ENCODE results near the gene NTSR1. TPM values are rescaled to one million over a fixed set of nuclear protein-coding genes. Genes with fewer than 3 reads are reported as not detected.

The NTSR1 gene
- total and polyA plus RNA-seq, 4 donors: 0.03 to 0.33 (median 0.08) TPM; not detected in 1

DNA sequence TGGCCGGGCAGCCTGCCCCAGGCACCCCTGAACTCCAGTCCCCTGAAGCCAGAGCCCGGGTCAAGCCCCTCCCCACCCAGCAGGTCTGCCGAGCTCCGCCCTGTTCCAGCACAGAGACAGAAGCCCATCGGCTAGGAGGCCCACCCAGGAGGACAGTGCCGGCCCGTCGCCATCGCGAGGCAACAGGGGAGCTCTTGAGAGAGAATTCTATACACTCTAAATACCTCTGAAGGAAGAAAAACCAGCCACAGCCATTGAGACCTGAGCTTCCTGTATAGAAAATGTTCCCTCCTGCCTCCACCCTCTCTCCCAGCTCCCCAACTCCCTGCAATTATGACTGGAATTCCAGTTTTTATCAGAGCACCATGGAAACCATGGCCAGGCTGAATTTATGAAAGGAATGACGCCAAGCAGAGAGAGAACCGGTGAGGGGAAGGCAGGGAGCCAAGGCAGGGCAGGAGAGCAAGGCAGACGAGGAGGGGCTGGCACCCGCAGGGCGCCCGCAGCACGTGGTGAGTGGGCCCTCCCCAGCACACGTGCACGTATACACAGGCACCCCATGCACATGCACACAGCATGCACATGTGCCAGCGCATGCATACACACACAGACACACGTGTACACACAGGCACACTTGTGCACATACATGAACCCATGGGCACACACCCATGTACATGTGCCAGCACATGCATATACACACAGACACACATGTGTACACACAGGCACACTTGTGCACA lies 60.1 kb downstream of the NTSR1 start:
- Histone ChIP-seq H3K27ac (ENCODE audit: low read depth in 1 of 2, low read length in 2 of 2) (no peak overlapping the region), H3K4me1 (ENCODE audit: control insufficient read depth in 4 of 4, insufficient read depth in 4 of 4, low read length in 3 of 4) (peaks cover 21 to 50% (median 37%) of the 10 kb centered on the region in 4 donors), H3K36me3 (ENCODE audit: control insufficient read depth in 4 of 4, insufficient read depth in 3 of 4, low read depth in 1 of 4, low read length in 3 of 4) (no peaks in the 10 kb centered on the region), H3K9ac (ENCODE audit: low read depth in 1 of 2, low read length in 2 of 2) (no peak overlapping the region), H3K27me3 (ENCODE audit: control insufficient read depth in 4 of 4, insufficient read depth in 4 of 4, low read length in 3 of 4) (no peaks in the 10 kb centered on the region), H3K4me3 (ENCODE audit: low read depth in 1 of 3, low read length in 3 of 3) (no peak overlapping the region), H3K9me3 (ENCODE audit: control insufficient read depth in 4 of 4, low read length in 3 of 4) (no peaks in the 10 kb centered on the region)
- no peak for DNase-seq (ENCODE audit: low spot score)
- TF ChIP-seq RXRA (IDR thresholded peaks at IDR 0.05) (no peak), EGR1 (IDR thresholded peaks at IDR 0.05; ENCODE audit: low read depth in 2 of 2) (no peak), SP1 (IDR thresholded peaks at IDR 0.05) (no peak), GABPA (IDR thresholded peaks at IDR 0.05 in 1 of 2, conservative IDR thresholded peaks at IDR 0.05 in 1 of 2) (no peak), RAD21 (IDR thresholded peaks at IDR 0.05) (no peak)
- TF ChIP-seq, protein P1, sequence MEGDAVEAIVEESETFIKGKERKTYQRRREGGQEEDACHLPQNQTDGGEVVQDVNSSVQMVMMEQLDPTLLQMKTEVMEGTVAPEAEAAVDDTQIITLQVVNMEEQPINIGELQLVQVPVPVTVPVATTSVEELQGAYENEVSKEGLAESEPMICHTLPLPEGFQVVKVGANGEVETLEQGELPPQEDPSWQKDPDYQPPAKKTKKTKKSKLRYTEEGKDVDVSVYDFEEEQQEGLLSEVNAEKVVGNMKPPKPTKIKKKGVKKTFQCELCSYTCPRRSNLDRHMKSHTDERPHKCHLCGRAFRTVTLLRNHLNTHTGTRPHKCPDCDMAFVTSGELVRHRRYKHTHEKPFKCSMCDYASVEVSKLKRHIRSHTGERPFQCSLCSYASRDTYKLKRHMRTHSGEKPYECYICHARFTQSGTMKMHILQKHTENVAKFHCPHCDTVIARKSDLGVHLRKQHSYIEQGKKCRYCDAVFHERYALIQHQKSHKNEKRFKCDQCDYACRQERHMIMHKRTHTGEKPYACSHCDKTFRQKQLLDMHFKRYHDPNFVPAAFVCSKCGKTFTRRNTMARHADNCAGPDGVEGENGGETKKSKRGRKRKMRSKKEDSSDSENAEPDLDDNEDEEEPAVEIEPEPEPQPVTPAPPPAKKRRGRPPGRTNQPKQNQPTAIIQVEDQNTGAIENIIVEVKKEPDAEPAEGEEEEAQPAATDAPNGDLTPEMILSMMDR (IDR thresholded peaks at IDR 0.05; ENCODE audit: low read depth, low read length, missing input control): no peak
- WGBS: 59% methylated on average over 21 of the region's 21 CpGs

DNA sequence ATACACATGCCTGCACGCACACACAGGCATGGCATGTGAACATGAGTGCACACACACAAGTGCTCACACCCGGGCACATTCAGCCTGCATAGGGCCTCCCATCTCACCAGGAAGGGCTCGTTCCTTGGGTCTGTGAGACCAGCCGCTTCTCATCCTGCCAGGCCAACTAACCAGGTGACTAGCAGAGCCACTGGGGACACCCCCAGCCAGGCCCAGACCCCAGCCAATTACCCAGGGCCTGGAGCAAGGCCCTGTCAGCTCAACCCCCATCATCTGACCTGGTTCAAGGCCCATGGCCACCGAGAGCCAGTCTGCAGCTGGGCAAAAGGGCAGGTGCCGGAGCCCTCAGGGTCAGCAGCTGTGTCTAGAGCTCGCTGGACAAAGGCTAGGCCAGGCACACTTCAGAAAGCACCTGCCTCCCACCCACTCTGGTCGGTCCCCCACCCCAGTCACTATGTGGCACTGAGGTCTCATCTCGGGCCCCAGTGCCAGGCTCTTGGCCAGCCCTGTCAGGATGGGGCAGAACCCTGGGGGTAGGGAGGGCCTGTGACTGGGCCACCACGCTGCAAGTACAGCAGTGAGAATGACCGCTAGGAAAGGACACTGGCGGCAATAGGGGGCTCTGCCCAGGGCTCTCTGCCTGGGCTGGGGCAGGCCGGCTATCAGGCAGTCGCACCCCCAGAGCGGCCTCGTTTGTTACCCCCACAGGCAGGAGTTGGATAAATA lies 60.9 kb downstream of the NTSR1 start:
- TF ChIP-seq HNF4A (conservative IDR thresholded peaks at IDR 0.05) (peak; percentile 8 to 69), YY1 (IDR thresholded peaks at IDR 0.05) (no peak), RXRA (IDR thresholded peaks at IDR 0.05) (peak in 1 of 2 donors; percentile 71), HNF4G (IDR thresholded peaks at IDR 0.05) (no peak)
- peaks cover 28 to 58% (median 44%) of the 10 kb centered on the region in 4 donors for H3K4me1 ChIP-seq (ENCODE audit: control insufficient read depth in 4 of 4, insufficient read depth in 4 of 4, low read length in 3 of 4)
- H3K27me3 ChIP-seq (ENCODE audit: control insufficient read depth in 4 of 4, insufficient read depth in 4 of 4, low read length in 3 of 4): no peaks in the 10 kb centered on the region
- no peak for DNase-seq (ENCODE audit: low spot score)
- H3K9ac ChIP-seq (ENCODE audit: low read depth in 1 of 2, low read length in 2 of 2): no peak overlapping the region
- H3K9me3 ChIP-seq (ENCODE audit: control insufficient read depth in 4 of 4, low read length in 3 of 4): no peaks in the 10 kb centered on the region
- 76% methylated on average over 16 of the region's 16 CpGs for WGBS
- H3K36me3 ChIP-seq (ENCODE audit: control insufficient read depth in 4 of 4, insufficient read depth in 3 of 4, low read depth in 1 of 4, low read length in 3 of 4): no peaks in the 10 kb centered on the region
- peak overlapping the region in 1 of 3 donors; percentile 2 for H3K4me3 ChIP-seq (ENCODE audit: low read depth in 1 of 3, low read length in 3 of 3)
- H3K27ac ChIP-seq (ENCODE audit: low read depth in 1 of 2, low read length in 2 of 2): no peak overlapping the region

DNA sequence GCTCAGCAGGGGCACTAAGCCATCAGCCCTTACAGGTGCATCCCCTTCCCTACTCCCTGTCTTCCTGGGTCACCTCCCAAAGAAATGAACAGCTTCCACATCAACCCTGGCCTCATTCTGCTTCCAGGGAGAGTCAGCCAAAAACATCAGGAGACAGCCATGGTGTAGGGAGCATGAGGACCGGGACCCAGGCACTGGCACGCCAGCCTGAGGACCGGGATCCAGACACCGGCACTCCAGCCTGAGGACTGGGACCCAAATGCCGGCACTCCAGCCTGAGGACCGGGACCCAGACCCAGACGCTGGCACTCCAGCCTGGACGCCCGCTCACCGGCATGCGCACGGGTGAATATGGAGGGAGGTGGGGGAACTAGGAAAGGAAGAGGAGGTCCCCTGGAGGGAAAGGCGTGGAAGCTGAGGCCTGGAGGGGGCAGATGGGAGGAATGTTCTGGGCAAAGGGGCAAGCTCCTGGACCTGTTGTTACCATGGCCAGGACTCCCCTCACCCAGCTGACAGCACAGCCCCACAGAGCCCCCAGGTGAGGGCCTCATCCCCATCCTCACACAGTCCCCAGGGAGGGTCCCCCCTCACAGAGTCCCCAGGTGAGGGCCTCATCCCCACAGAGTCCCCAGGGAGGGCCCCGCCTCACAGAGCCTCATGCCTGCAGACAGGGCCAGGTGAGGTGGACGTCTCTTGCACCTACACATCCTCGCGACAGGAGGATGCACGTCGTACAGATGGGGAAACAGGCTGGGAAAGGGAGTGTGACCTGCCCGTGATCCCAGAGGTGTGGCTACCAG lies 61.7 kb downstream of the NTSR1 start:
- no peak for DNase-seq (ENCODE audit: low spot score)
- H3K27ac ChIP-seq (ENCODE audit: low read depth in 1 of 2, low read length in 2 of 2): no peak overlapping the region
- WGBS: 89% methylated on average over 20 of the region's 20 CpGs
- no peaks in the 10 kb centered on the region for H3K9me3 ChIP-seq (ENCODE audit: control insufficient read depth in 4 of 4, low read length in 3 of 4)
- H3K4me3 ChIP-seq (ENCODE audit: low read depth in 1 of 3, low read length in 3 of 3): no peak overlapping the region
- H3K27me3 ChIP-seq (ENCODE audit: control insufficient read depth in 4 of 4, insufficient read depth in 4 of 4, low read length in 3 of 4): no peaks in the 10 kb centered on the region
- H3K36me3 ChIP-seq (ENCODE audit: control insufficient read depth in 4 of 4, insufficient read depth in 3 of 4, low read depth in 1 of 4, low read length in 3 of 4): no peaks in the 10 kb centered on the region
- H3K4me1 ChIP-seq (ENCODE audit: control insufficient read depth in 4 of 4, insufficient read depth in 4 of 4, low read length in 3 of 4): peaks cover 28 to 65% (median 46%) of the 10 kb centered on the region in 4 donors
- no peak overlapping the region for H3K9ac ChIP-seq (ENCODE audit: low read depth in 1 of 2, low read length in 2 of 2)
- TF ChIP-seq, protein P2, sequence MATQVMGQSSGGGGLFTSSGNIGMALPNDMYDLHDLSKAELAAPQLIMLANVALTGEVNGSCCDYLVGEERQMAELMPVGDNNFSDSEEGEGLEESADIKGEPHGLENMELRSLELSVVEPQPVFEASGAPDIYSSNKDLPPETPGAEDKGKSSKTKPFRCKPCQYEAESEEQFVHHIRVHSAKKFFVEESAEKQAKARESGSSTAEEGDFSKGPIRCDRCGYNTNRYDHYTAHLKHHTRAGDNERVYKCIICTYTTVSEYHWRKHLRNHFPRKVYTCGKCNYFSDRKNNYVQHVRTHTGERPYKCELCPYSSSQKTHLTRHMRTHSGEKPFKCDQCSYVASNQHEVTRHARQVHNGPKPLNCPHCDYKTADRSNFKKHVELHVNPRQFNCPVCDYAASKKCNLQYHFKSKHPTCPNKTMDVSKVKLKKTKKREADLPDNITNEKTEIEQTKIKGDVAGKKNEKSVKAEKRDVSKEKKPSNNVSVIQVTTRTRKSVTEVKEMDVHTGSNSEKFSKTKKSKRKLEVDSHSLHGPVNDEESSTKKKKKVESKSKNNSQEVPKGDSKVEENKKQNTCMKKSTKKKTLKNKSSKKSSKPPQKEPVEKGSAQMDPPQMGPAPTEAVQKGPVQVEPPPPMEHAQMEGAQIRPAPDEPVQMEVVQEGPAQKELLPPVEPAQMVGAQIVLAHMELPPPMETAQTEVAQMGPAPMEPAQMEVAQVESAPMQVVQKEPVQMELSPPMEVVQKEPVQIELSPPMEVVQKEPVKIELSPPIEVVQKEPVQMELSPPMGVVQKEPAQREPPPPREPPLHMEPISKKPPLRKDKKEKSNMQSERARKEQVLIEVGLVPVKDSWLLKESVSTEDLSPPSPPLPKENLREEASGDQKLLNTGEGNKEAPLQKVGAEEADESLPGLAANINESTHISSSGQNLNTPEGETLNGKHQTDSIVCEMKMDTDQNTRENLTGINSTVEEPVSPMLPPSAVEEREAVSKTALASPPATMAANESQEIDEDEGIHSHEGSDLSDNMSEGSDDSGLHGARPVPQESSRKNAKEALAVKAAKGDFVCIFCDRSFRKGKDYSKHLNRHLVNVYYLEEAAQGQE (IDR thresholded peaks at IDR 0.05): no peak
- no peak for TF ChIP-seq RXRA (IDR thresholded peaks at IDR 0.05)
- no peak for TF ChIP-seq JUND (IDR thresholded peaks at IDR 0.05)
- no peak for TF ChIP-seq RAD21 (IDR thresholded peaks at IDR 0.05)
- TF ChIP-seq, protein P3, sequence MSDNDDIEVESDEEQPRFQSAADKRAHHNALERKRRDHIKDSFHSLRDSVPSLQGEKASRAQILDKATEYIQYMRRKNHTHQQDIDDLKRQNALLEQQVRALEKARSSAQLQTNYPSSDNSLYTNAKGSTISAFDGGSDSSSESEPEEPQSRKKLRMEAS (IDR thresholded peaks at IDR 0.05): no peak
- no peak for TF ChIP-seq FOXA1 (IDR thresholded peaks at IDR 0.05)
- TF ChIP-seq YY1 (IDR thresholded peaks at IDR 0.05): no peak
- TF ChIP-seq, protein P1 (IDR thresholded peaks at IDR 0.05; ENCODE audit: low read depth, low read length, missing input control): no peak
- TF ChIP-seq, protein P4, sequence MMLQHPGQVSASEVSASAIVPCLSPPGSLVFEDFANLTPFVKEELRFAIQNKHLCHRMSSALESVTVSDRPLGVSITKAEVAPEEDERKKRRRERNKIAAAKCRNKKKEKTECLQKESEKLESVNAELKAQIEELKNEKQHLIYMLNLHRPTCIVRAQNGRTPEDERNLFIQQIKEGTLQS (IDR thresholded peaks at IDR 0.05): no peak
- TF ChIP-seq EGR1 (IDR thresholded peaks at IDR 0.05; ENCODE audit: low read depth in 2 of 2): no peak
- TF ChIP-seq HNF4G (IDR thresholded peaks at IDR 0.05): no peak
- TF ChIP-seq TAF1 (conservative IDR thresholded peaks at IDR 0.05): no peak
